Measurements from ENCODE around the gene RAE1.

The RAE1 gene

GRCh38 chr20:57421253-57422220, 70.5 kb downstream of the RAE1 start:
- TF ChIP-seq, protein P1, sequence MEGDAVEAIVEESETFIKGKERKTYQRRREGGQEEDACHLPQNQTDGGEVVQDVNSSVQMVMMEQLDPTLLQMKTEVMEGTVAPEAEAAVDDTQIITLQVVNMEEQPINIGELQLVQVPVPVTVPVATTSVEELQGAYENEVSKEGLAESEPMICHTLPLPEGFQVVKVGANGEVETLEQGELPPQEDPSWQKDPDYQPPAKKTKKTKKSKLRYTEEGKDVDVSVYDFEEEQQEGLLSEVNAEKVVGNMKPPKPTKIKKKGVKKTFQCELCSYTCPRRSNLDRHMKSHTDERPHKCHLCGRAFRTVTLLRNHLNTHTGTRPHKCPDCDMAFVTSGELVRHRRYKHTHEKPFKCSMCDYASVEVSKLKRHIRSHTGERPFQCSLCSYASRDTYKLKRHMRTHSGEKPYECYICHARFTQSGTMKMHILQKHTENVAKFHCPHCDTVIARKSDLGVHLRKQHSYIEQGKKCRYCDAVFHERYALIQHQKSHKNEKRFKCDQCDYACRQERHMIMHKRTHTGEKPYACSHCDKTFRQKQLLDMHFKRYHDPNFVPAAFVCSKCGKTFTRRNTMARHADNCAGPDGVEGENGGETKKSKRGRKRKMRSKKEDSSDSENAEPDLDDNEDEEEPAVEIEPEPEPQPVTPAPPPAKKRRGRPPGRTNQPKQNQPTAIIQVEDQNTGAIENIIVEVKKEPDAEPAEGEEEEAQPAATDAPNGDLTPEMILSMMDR (IDR thresholded peaks at IDR 0.05; ENCODE audit: extremely low read depth, missing control alignments): no peak

DNA sequence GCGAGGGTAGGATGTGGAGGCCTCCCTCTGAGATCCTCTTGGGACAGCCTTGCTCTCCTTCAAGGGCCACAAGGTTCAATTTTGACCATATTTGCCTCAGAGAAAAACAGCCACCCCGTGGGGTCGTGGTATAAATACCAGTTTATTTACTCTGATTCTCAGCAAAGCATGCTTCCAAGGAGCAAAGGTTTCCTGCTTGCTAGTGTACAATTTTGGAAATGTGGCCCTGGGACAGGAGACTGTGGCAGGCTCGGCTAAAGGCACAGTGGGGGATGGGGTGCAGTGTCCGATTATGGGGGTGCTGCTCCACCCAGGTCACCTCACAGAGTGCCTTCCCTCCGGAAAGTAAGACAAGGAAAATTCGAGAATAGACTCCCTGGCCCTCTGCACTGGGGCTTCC, 71.2 kb downstream of the RAE1 start:
- no peak for DNase-seq (ENCODE audit: low spot score)
- TF ChIP-seq, protein P1 (IDR thresholded peaks at IDR 0.05; ENCODE audit: extremely low read depth, missing control alignments): no peak

More at GRCh38 chr20:57421253-57422220, 70.5 kb downstream of the RAE1 start:
- no peak for DNase-seq (ENCODE audit: low spot score)

DNA sequence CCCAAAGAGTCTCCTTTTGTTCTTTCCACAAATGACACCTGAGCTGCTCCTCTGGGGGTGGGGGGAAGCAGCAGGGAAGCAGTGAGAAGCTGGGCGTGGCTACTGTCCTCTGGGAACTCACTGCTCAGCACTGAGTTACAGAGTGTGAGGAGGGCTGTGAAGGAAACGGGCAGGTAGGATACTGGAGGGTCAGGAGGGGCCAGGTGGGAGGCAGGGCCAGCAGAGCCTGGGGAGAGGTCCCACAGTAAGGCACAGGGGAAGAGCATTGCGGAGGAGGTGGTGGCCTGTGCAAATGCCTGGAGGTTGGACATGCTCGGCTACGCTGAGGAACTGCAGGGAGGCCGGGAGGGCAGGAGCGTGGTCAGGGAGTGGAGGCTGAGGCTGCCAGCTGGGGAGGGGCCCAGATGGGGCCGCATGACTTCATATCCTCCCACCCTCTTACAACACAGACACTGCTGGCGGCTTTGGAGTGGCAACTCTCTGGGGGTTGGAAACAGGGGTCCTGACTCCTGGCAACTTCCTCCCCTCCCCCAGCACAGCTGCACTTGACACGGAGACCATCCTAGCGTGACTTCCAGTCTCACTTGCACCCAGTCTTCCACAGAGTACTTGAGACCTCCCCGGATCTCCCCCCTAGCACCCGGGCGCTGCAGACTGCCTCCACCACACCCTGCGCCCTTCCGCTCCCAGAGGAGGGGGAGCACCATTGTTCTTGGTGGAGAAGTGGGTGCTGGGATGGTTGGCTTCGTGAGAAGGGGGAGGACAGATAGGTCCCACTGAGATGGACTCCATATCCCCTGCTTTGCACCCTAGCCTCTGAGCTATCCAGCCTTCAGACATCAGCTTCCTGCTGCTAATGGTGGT, 74.3 kb downstream of the RAE1 start:
- TF ChIP-seq, protein P1 (IDR thresholded peaks at IDR 0.05; ENCODE audit: extremely low read depth, missing control alignments): no peak
- DNase-seq (ENCODE audit: low spot score): no peak

DNA sequence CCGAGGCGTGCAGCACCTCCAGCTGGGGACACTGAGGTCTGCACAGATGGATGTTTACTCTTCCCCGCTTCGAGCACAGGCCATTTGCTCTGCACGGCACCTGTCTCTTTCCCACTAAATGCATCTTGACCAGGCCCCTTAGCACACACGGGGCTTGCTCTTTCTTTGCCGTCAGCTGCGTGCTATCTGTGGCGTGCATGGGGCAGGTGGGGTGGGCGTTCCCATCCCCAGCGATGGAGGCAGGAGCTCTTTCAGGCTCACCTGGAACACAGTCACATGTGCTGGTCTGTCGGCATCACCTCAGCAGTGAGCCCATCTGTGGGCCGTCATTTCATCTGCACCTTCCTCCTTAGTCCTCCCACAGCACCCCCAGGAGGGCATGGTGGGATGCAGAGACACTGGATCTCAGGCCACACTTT, 75.2 kb downstream of the RAE1 start:
- DNase-seq (ENCODE audit: low spot score): no peak
- TF ChIP-seq, protein P1 (IDR thresholded peaks at IDR 0.05; ENCODE audit: extremely low read depth, missing control alignments): no peak

GRCh38 chr20:57426831-57427230, 75.8 kb downstream of the RAE1 start:
- TF ChIP-seq, protein P1 (IDR thresholded peaks at IDR 0.05; ENCODE audit: extremely low read depth, missing control alignments): no peak
- DNase-seq (ENCODE audit: low spot score): no peak

DNA sequence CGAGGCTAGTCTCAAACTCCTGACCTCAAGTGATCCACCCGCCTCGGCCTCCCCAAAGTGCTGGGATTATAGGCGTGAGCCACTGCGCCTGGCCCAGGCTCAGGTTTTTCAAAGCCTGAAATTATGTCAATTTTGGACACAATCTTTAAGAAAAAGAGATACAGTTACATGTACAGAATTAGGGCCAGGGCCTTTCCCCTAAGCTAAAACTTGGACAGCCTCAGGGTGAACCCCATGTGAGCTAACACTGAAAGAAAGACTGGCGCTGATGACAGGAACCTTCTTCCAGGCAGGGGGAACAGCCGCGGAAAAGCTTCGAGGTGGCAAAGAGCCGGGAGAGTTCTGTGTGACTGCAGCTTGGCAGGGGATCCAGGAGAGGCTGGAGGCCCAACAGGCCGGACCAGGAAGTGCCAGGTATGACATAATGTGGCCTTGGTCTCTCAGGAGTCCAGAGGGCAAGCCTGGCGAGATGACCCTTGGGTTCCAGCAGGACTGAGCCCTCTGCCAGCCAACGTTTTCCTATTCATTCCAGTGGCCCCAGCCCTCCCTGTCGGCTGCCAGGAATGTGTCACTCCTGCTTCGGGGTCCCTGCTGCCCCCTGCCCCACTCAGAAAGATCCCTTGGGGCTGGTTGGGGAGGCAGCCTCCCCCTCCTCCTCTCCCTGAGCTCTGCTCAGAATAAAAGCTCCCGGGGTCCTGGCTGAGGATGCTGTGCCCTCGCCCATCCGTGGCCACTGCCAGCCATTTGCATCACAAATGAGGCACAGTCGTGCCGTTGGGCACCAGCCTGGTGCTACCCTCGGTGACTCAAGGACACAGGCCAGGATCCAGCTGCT, 77.5 kb downstream of the RAE1 start:
- TF ChIP-seq, protein P1 (IDR thresholded peaks at IDR 0.05; ENCODE audit: extremely low read depth, missing control alignments): no peak
- no peak for DNase-seq (ENCODE audit: low spot score)

Data from GM20000 (cell line).